HCT116 (cell line): ENCODE measurements around the gene MYBPH. TPM values are rescaled to one million over a fixed set of nuclear protein-coding genes. Genes with fewer than 3 reads are reported as not detected.
A peak's percentile ranks its signal among the peaks of the same experiment; 100 is the strongest.

Source experiments
- ATAC-seq: fragments of 200-7000 bp; cut with Tn5 transposase; 2 replicates; pipeline ENCODE4 v1.9.1; 2020; ENCODE audit warnings: mild to moderate bottlenecking, moderate library complexity
- BruUV-seq: library from RNA; stranded (reverse); fragments of 400-500 nt; replicated peaks from 2 replicates; lab custom pipeline; 2021; lab: Mats Ljungman, UMichigan
- CTCF ChIA-PET: fragments of 300-600 bp; sonication (Branson Sonifier 250); formaldehyde crosslinking; loops from one replicate; lab custom pipeline; 2021; ENCODE audit warnings: antibody characterized with exemption; lab: Charles Lee
- POLR2A ChIA-PET: fragments of 300-600, 350-600 bp; sonication (Branson Sonifier 250); formaldehyde crosslinking; loops from one replicate; lab custom pipeline; 2021; ENCODE audit warnings: antibody characterized with exemption; lab: Charles Lee
- RAD21 ChIA-PET, 2 experiments: fragments of 300-600 bp; sonication (Branson Sonifier 250); formaldehyde crosslinking; loops; one replicate each; lab custom pipeline; 2023; ENCODE audit warnings: low total read pairs in 2 of 2; ENCODE audit not compliant: uncharacterized antibody in 2 of 2, unreplicated experiment in 2 of 2, low non-redundant PET in 1 of 2; lab: Charles Lee
- DNase-seq: peaks from one replicate; pipeline ENCODE4 v3.0.0-alpha.2; 2010; ENCODE audit warnings: low read depth, low spot score
- H2AFZ ChIP-seq: fragments of 200-600 bp; shearing (Covaris generic), sonication (generic); 2 replicates; pipeline ENCODE4 v1.6.1; 2017; ENCODE audit warnings: low read depth, mixed run types, mixed read lengths, antibody characterized with exemption, low read length; ENCODE audit not compliant: poor library complexity, severe bottlenecking
- H3K27ac ChIP-seq: 2 replicates; pipeline ENCODE4 v1.5.1; 2012; ENCODE audit warnings: low read depth, low read length
- H3K27me3 ChIP-seq: fragments of 200-600 bp; sonication (generic); 2 replicates; pipeline ENCODE4 v1.6.1; 2016; ENCODE audit warnings: mixed run types, low read length, mixed read lengths; ENCODE audit not compliant: insufficient read depth
- H3K36me3 ChIP-seq, 2 experiments: fragments of 200-500 bp in 1 of 2; fragments of 200-600 bp in 1 of 2; sonication (Bioruptor generic) in 1 of 2; sonication (generic) in 1 of 2; 2 replicates each; pipeline versions ENCODE4 v1.5.1 to v1.6.1; 2014 to 2016; ENCODE audit warnings: low read length in 2 of 2, inconsistent platforms in 1 of 2, mixed read lengths in 1 of 2, mixed run types in 1 of 2; ENCODE audit not compliant: insufficient read depth in 2 of 2, control insufficient read depth in 1 of 2
- H3K4me1 ChIP-seq, 2 experiments: fragments of 200-600 bp in 1 of 2; sonication (generic) in 1 of 2; 2 replicates each; pipeline versions ENCODE4 v1.5.1 to v1.6.1; 2012 to 2017; ENCODE audit warnings: low read length in 2 of 2, inconsistent platforms in 1 of 2, mild to moderate bottlenecking in 1 of 2, mixed read lengths in 1 of 2, mixed run types in 1 of 2, moderate library complexity in 1 of 2; ENCODE audit not compliant: insufficient read depth in 2 of 2, control insufficient read depth in 1 of 2
- H3K4me2 ChIP-seq: fragments of 200-600 bp; sonication (generic); 2 replicates; pipeline ENCODE4 v1.6.1; 2017; ENCODE audit warnings: mixed run types, low read length, mixed read lengths
- H3K4me3 ChIP-seq, 2 experiments: fragments of 200-600 bp in 1 of 2; sonication (generic) in 1 of 2; replicated peaks in 1 of 2; 2 replicates each; pipeline ENCODE4 v1.5.1; 2011 to 2016; ENCODE audit warnings: low read length in 2 of 2, control low read depth in 1 of 2, low read depth in 1 of 2, mild to moderate bottlenecking in 1 of 2, mixed read lengths in 1 of 2, mixed run types in 1 of 2
- H3K79me2 ChIP-seq: fragments of 200-600 bp; sonication (generic); 2 replicates; pipeline ENCODE4 v1.6.1; 2017; ENCODE audit warnings: mild to moderate bottlenecking, mixed run types, low read length, moderate library complexity, mixed read lengths; ENCODE audit not compliant: insufficient read depth
- H3K9ac ChIP-seq: fragments of 200-600 bp; sonication (generic); 2 replicates; pipeline ENCODE4 v1.6.1; 2016; ENCODE audit warnings: low read length, mixed read lengths
- H3K9me2 ChIP-seq: fragments of 200-600 bp; sonication (generic), shearing (Covaris generic); 2 replicates; pipeline ENCODE4 v1.6.1; 2017; ENCODE audit warnings: mixed run types, mild to moderate bottlenecking, moderate library complexity; ENCODE audit not compliant: insufficient read depth
- H3K9me3 ChIP-seq, 2 experiments: fragments of 200-500 bp in 1 of 2; fragments of 200-600 bp in 1 of 2; sonication (Bioruptor generic) in 1 of 2; sonication (generic) in 1 of 2; 2 replicates each; pipeline ENCODE4 v1.6.1; 2014 to 2017; ENCODE audit warnings: low read length in 2 of 2, mixed read lengths in 2 of 2, inconsistent platforms in 1 of 2, low read depth in 1 of 2, mild to moderate bottlenecking in 1 of 2, mixed run types in 1 of 2, moderate library complexity in 1 of 2; ENCODE audit not compliant: control insufficient read depth in 1 of 2, insufficient read depth in 1 of 2
- H4K20me1 ChIP-seq: fragments of 200-600 bp; sonication (generic), shearing (Covaris generic); 2 replicates; pipeline ENCODE4 v1.6.1; 2017; ENCODE audit warnings: mixed run types, mild to moderate bottlenecking, moderate library complexity; ENCODE audit not compliant: insufficient read depth
- EGR1 ChIP-seq: IDR thresholded peaks from 2 replicates; pipeline ENCODE4 v1.6.1; 2012; ENCODE audit warnings: low read depth
- EZH2phosphoT487 ChIP-seq: fragments of 200-600 bp; IDR thresholded peaks from 2 replicates; pipeline ENCODE4 v1.6.1; 2018; ENCODE audit warnings: antibody characterized with exemption, borderline replicate concordance
- FOSL1 ChIP-seq: IDR thresholded peaks from 2 replicates; pipeline ENCODE4 v1.6.1; 2012; ENCODE audit warnings: low read depth
- JUND ChIP-seq: IDR thresholded peaks from 2 replicates; pipeline ENCODE4 v1.6.1; 2012
- POLR2A ChIP-seq: IDR thresholded peaks from 2 replicates; pipeline ENCODE4 v1.7.0; 2011; ENCODE audit warnings: borderline replicate concordance; ENCODE audit not compliant: insufficient read depth, insufficient read length; ENCODE audit errors: extremely low read depth
- TCF7L2 ChIP-seq: IDR thresholded peaks from 2 replicates; pipeline ENCODE4 v1.7.0; 2011; ENCODE audit warnings: borderline replicate concordance, inconsistent platforms; ENCODE audit not compliant: insufficient read depth, insufficient read length; ENCODE audit errors: extremely low read depth
- intact Hi-C: fragments of 100-400 bp; cut with micrococcal nuclease; formaldehyde crosslinking; loops from 2 replicates; pipeline ENCODE4 v1.10.0; 2022
- total RNA-seq: library from RNA; stranded (reverse); gene quantifications from one replicate; pipeline ENCODE4 v1.2.1, GENCODE V29; 2021; ENCODE audit not compliant: unreplicated experiment
- TF ChIP-seq, protein P1 (sequence below): IDR thresholded peaks from 2 replicates; pipeline ENCODE4 v1.6.1; 2012
- TF ChIP-seq, protein P2 (sequence below): IDR thresholded peaks from 2 replicates; pipeline ENCODE4 v1.6.1; 2012

Gene MYBPH
- total RNA-seq, 1 experiment from 2014 or later, result 0.22 TPM

DNA sequence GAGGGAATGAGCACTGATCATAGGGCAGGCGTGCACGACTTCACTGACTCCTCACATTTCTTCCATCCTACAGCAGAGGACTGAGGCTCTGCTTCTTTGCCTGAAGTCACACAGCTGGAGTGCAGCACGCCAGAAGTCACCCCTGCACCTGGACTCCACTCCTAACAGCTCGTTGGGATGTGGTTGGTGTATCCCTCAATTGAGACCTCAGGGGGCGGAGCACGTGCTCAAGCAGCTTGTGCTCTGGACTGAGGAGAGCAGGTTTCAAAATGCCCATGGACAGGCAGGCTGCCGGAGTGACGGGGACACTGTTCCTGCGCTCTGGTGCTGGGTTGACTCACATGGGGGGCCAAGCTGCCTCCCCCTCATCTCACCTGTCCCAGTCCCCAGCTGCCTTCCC lies 39.9 kb upstream of the MYBPH start:
- intact Hi-C loops, result no loop called here
- no TSS peak for BruUV-seq
- 0 out of 2 replicates have a peak, but pooled peaks have one; percentile 4 for ATAC-seq
- TF ChIP-seq, protein P1, sequence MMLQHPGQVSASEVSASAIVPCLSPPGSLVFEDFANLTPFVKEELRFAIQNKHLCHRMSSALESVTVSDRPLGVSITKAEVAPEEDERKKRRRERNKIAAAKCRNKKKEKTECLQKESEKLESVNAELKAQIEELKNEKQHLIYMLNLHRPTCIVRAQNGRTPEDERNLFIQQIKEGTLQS, result no peak
- TF ChIP-seq FOSL1 (no peak), TCF7L2 (no peak), EZH2phosphoT487 (no peak)
- CTCF ChIA-PET, result interaction anchor here (0.8 to 4.2 kb wide), 20 partner anchors 8 to 189 kb away, joined by 3 to 111 read pairs (median 6); partner anchors contain the start of genes MYOG and PPFIA4
- peaks cover 0 to 12% of the 10 kb centered on the region in 2 experiments; a peak in 1 of 4 replicates for H3K4me1 ChIP-seq
- H3K9ac ChIP-seq, result no peak overlapping the region
- H3K36me3 ChIP-seq, result no peaks in the 10 kb centered on the region
- POLR2A ChIA-PET, result interaction anchor here (1.0 to 1.5 kb wide), 2 partner anchors 98 to 176 kb away, joined by 4 read pairs; no protein-coding TSS in a partner anchor
- no peaks in the 10 kb centered on the region for H3K27me3 ChIP-seq
- H3K4me2 ChIP-seq, result no peak overlapping the region
- RAD21 ChIA-PET, result interaction anchor here (0.8 to 2.8 kb wide), 13 partner anchors 15 to 176 kb away, joined by 3 to 19 read pairs (median 6); no protein-coding TSS in a partner anchor
- H2AFZ ChIP-seq, result peak overlapping the region; percentile 41
- H3K4me3 ChIP-seq, result no peak overlapping the region
- H4K20me1 ChIP-seq, result no peaks in the 10 kb centered on the region
- H3K79me2 ChIP-seq, result no peaks in the 10 kb centered on the region
- H3K9me2 ChIP-seq, result no peaks in the 10 kb centered on the region
- no peak overlapping the region for H3K27ac ChIP-seq
- no peak for DNase-seq
- H3K9me3 ChIP-seq, result no peaks in the 10 kb centered on the region

DNA sequence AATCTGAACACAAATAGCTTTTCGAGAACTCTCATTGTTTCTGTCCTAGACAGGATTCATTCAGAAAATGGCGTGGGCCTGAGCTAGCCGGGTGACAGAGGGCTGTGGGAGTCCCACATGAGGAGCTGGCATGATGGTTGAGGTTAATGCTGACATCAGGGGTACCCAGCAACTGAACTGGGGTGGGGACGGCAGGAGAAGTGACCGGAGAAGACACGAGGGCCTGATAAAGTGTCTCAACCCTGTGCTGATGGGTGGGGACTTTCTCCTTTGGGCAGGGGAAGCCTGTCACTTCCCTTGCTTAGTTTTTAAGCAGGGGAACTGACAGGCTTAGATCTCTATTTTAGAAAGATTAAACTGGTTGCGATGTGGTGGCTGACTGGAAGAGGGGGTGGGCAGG lies 39.2 kb upstream of the MYBPH start:
- H3K9me2 ChIP-seq, result no peaks in the 10 kb centered on the region
- intact Hi-C loops, result no loop called here

More for the DNA sequence above, 39.2 kb upstream of the MYBPH start:
- Histone ChIP-seq H3K4me3 (no peak overlapping the region), H3K27me3 (no peaks in the 10 kb centered on the region), H3K4me1 (peaks cover 0 to 12% of the 10 kb centered on the region in 2 experiments; a peak in 1 of 4 replicates), H4K20me1 (no peaks in the 10 kb centered on the region), H3K9me3 (no peaks in the 10 kb centered on the region)
- ChIA-PET POLR2A (no interaction called here), CTCF (interaction anchor here (1.9 to 4.2 kb wide), 5 partner anchors 42 to 184 kb away, joined by 8 to 111 read pairs (median 17); no protein-coding TSS in a partner anchor)
- DNase-seq (no peak), ATAC-seq (no peak)
- TF ChIP-seq, protein P1, result no peak
- TF ChIP-seq, protein P2, sequence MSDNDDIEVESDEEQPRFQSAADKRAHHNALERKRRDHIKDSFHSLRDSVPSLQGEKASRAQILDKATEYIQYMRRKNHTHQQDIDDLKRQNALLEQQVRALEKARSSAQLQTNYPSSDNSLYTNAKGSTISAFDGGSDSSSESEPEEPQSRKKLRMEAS, result no peak
- TF ChIP-seq EZH2phosphoT487, result no peak
- TF ChIP-seq JUND, result no peak
- no peak for TF ChIP-seq EGR1
- no peak for TF ChIP-seq POLR2A
- no peak for TF ChIP-seq FOSL1
- TF ChIP-seq, all 23 proteins: peak for 0
- no peak overlapping the region for H3K4me2 ChIP-seq
- H3K36me3 ChIP-seq, result no peaks in the 10 kb centered on the region
- RAD21 ChIA-PET, result interaction anchor here (0.7 to 2.8 kb wide), 6 partner anchors 37 to 175 kb away, joined by 3 to 19 read pairs (median 4); no protein-coding TSS in a partner anchor
- H3K9ac ChIP-seq, result no peak overlapping the region
- no peak overlapping the region for H2AFZ ChIP-seq
- BruUV-seq, result no TSS peak
- no peaks in the 10 kb centered on the region for H3K79me2 ChIP-seq
- H3K27ac ChIP-seq, result no peak overlapping the region
